GM12878 (cell line): Measurements from ENCODE around the gene TTF2. TPM values are rescaled to one million over a fixed set of nuclear protein-coding genes. Genes with fewer than 3 reads are reported as not detected.

ENCODE experiments used
- ATAC-seq: fragments of 200-7000 bp; cut with Tn5 transposase; 3 replicates; pipeline ENCODE4 v1.9.1; 2020; ENCODE audit warnings: mild to moderate bottlenecking, moderate library complexity
- BruUV-seq: library from RNA; stranded (reverse); fragments of 400-500 nt; replicated peaks from 2 replicates; lab custom pipeline; 2021; lab: Mats Ljungman, UMichigan
- CTCF ChIA-PET: fragments of 300-600 bp; sonication (Branson Sonifier 250); formaldehyde crosslinking; extraction: SDS; loops from one replicate; lab custom pipeline; 2021; ENCODE audit warnings: inconsistent platforms; lab: Yijun Ruan, JAX
- POLR2A ChIA-PET: fragments of 350-600 bp; formaldehyde crosslinking; extraction: SDS; loops from one replicate; lab custom pipeline; 2021; ENCODE audit warnings: inconsistent platforms; lab: Charles Lee
- RAD21 ChIA-PET: fragments of 300-600 bp; sonication (Branson Sonifier 250); formaldehyde crosslinking; loops from one replicate; lab custom pipeline; 2023; ENCODE audit warnings: antibody characterized with exemption; ENCODE audit not compliant: unreplicated experiment; lab: Charles Lee
- SMC1A ChIA-PET: fragments of 300-600 bp; sonication (Branson Sonifier 250); formaldehyde crosslinking; loops from one replicate; lab custom pipeline; 2023; ENCODE audit not compliant: unreplicated experiment, uncharacterized antibody; lab: Charles Lee
- DNase-seq: peaks from one replicate; pipeline ENCODE4 v3.0.0-alpha.2; 2011; ENCODE audit warnings: low read depth, low spot score
- FAIRE-seq: peaks from 3 replicates; lab custom pipeline; 2011; peaks lifted over from hg19 to GRCh38; lab: Jason Lieb, UNC
- H2AFZ ChIP-seq: 2 replicates; pipeline ENCODE4 v1.6.0; 2011; ENCODE audit warnings: low read depth, low read length, control low read depth; ENCODE audit not compliant: control insufficient read depth
- H3K27ac ChIP-seq: 2 replicates; pipeline ENCODE4 v1.5.1; 2011; ENCODE audit warnings: control low read depth; ENCODE audit not compliant: control insufficient read depth, insufficient read depth
- H3K27me3 ChIP-seq, 2 experiments: replicated peaks in 1 of 2; 2 replicates each; pipeline versions ENCODE4 v1.6.0 to v1.6.1; 2011; ENCODE audit warnings: low read length in 1 of 2; ENCODE audit not compliant: control insufficient read depth in 2 of 2, insufficient read depth in 2 of 2
- H3K36me3 ChIP-seq, 2 experiments: 2 replicates each; pipeline ENCODE4 v1.5.1; 2011; ENCODE audit warnings: low read length in 1 of 2; ENCODE audit not compliant: control insufficient read depth in 2 of 2, insufficient read depth in 2 of 2
- H3K4me1 ChIP-seq: 2 replicates; pipeline ENCODE4 v1.6.1; 2011; ENCODE audit warnings: mild to moderate bottlenecking, low read length, moderate library complexity, mixed read lengths; ENCODE audit not compliant: control insufficient read depth, insufficient read depth
- H3K4me2 ChIP-seq: 2 replicates; pipeline ENCODE4 v1.6.0; 2011; ENCODE audit warnings: control low read depth; ENCODE audit not compliant: control insufficient read depth, insufficient read depth
- H3K4me3 ChIP-seq: fragments of 200-600 bp; sonication (generic); 2 replicates; pipeline ENCODE4 v1.5.1; 2016
- H3K79me2 ChIP-seq: 2 replicates; pipeline ENCODE4 v1.6.0; 2011; ENCODE audit warnings: low read length; ENCODE audit not compliant: control insufficient read depth, insufficient read depth
- H3K9ac ChIP-seq: 2 replicates; pipeline ENCODE4 v1.8.0; 2011; ENCODE audit warnings: low read length, control low read depth, mixed read lengths; ENCODE audit not compliant: control insufficient read depth, insufficient read depth
- H3K9me3 ChIP-seq: replicated peaks from 3 replicates; pipeline ENCODE4 v1.5.1; 2011; ENCODE audit warnings: mild to moderate bottlenecking, low read length; ENCODE audit not compliant: control insufficient read depth, insufficient read depth
- H4K20me1 ChIP-seq: 2 replicates; pipeline ENCODE4 v1.6.0; 2011; ENCODE audit not compliant: control insufficient read depth, insufficient read depth
- ATF7 ChIP-seq: fragments of 450-650 bp; IDR thresholded peaks from 2 replicates; pipeline ENCODE4 v1.6.1; 2016; ENCODE audit warnings: low read depth, mild to moderate bottlenecking
- BRCA1 ChIP-seq: IDR thresholded peaks from 2 replicates; pipeline ENCODE4 v1.6.1; 2011; ENCODE audit warnings: low read depth, low read length, improper control_type of control experiment
- CREB1 ChIP-seq: IDR thresholded peaks from 2 replicates; pipeline ENCODE4 v1.6.1; 2012; ENCODE audit warnings: low read depth, mild to moderate bottlenecking, inconsistent platforms
- ELK1 ChIP-seq: IDR thresholded peaks from 2 replicates; pipeline ENCODE4 v1.6.1; 2012; ENCODE audit warnings: low read depth, low read length, improper control_type of control experiment
- FOXM1 ChIP-seq: IDR thresholded peaks from 2 replicates; pipeline ENCODE4 v1.6.1; 2012; ENCODE audit warnings: low read depth, mild to moderate bottlenecking, inconsistent platforms, low read length, moderate library complexity
- MTA2 ChIP-seq: fragments of 450-650 bp; IDR thresholded peaks from 2 replicates; pipeline ENCODE4 v1.6.1; 2016; ENCODE audit warnings: low read depth, mild to moderate bottlenecking, moderate library complexity
- NFYB ChIP-seq: IDR thresholded peaks from 2 replicates; pipeline ENCODE4 v1.6.1; 2011; ENCODE audit warnings: low read depth, mild to moderate bottlenecking, low read length, improper control_type of control experiment, moderate library complexity; ENCODE audit not compliant: insufficient read depth
- POLR2A ChIP-seq: IDR thresholded peaks from 2 replicates; pipeline ENCODE4 v1.6.1; 2011; ENCODE audit warnings: low read depth, mild to moderate bottlenecking, low read length
- USF1 ChIP-seq: IDR thresholded peaks from 2 replicates; pipeline ENCODE4 v1.6.1; 2011; ENCODE audit warnings: borderline replicate concordance, low read depth, mild to moderate bottlenecking, moderate library complexity, mixed read lengths, low read length; ENCODE audit not compliant: insufficient read depth; ENCODE audit errors: extremely low read length
- ZBTB11 ChIP-seq: fragments of 450-650 bp; formaldehyde crosslinking; IDR thresholded peaks from 2 replicates; pipeline ENCODE4 v1.5.0; 2022; ENCODE audit warnings: mild to moderate bottlenecking, missing genetic modification characterization
- WGBS: methylation state at CpG from one replicate; pipeline ENCODE4 v1.1.6; 2016; ENCODE audit warnings: low lambda C conversion rate; ENCODE audit not compliant: insufficient replicate concordance, insufficient coverage; ENCODE audit errors: missing lambda C conversion rate; 5-methylcytosine and 5-hydroxymethylcytosine counted together
- in situ Hi-C: fragments of 300-500 bp; cut with MboI; formaldehyde crosslinking; loops from 9 replicates; pipeline ENCODE4 v1.14.3; 2018; ENCODE audit warnings: mixed read lengths
- intact Hi-C: fragments of 100-400 bp; cut with micrococcal nuclease; formaldehyde crosslinking; loops from one replicate; pipeline ENCODE4 v1.14.2; 2022; ENCODE audit not compliant: unreplicated experiment
- polyA plus RNA-seq, 11 experiments: library from polyadenylated mRNA; depleted of rRNA in 4 of 11; unstranded in 6 of 11; stranded (reverse) in 5 of 11; fragments of >200 nt; fragmentation: Nextera tagmentation in 4 of 11; fragmentation: Illumina TruSeq in 1 of 11; extraction: Ambion mirVana in 4 of 11; extraction: Trizol in 1 of 11; gene quantifications; 1 replicate in 1 of 11; 2 replicates in 10 of 11; pipeline versions ENCODE4 v1.2.1 to v1.2.3, GENCODE V29; 2011 to 2016; ENCODE audit warnings: inconsistent platforms in 2 of 11, missing spikeins in 2 of 11, low read depth in 1 of 11
- total RNA-seq, 4 experiments: library from RNA; depleted of rRNA in 3 of 4; stranded (reverse); fragments of >200 nt in 3 of 4; fragmentation: Illumina TruSeq in 1 of 4; extraction: Trizol in 1 of 4; gene quantifications; 2 replicates each; pipeline versions ENCODE4 v1.2.1 to v1.2.3, GENCODE V29; 2013 to 2021
- TF ChIP-seq, protein P1 (sequence below): IDR thresholded peaks from 2 replicates; pipeline ENCODE4 v1.6.1; 2012; ENCODE audit warnings: improper control_type of control experiment, low read depth, low read length; ENCODE audit not compliant: insufficient replicate concordance
- TF ChIP-seq, protein P2 (sequence below): IDR thresholded peaks from 2 replicates; pipeline ENCODE4 v1.6.1; 2012; ENCODE audit warnings: low read depth, low read length, improper control_type of control experiment

TTF2 gene
- total and polyA plus RNA-seq, 10 of the 15 experiments (the other 5 are each of a cell fraction or from before 2014, with no cell fraction given) = 17.7 to 134 (median 78.2) TPM

- no peak for ATAC-seq
- Histone ChIP-seq H3K79me2 (peaks cover 1% of the 10 kb centered on the region; the same call in 1 of the 2 replicates), H2AFZ (no peak overlapping the region), H3K4me3 (no peak overlapping the region), H3K9ac (no peak overlapping the region), H3K27ac (no peak overlapping the region), H3K9me3 (no peaks in the 10 kb centered on the region), H4K20me1 (no peaks in the 10 kb centered on the region), H3K36me3 (no peaks in the 10 kb centered on the region), H3K4me2 (no peak overlapping the region), H3K27me3 (no peaks in the 10 kb centered on the region), H3K4me1 (peaks cover 13% of the 10 kb centered on the region)
- ChIA-PET CTCF (interaction anchor here (1.2 kb wide), 1 partner anchor 323 kb away, joined by 4 read pairs; no protein-coding TSS in a partner anchor), POLR2A (no interaction called here), SMC1A (interaction anchor here (0.7 to 10.2 kb wide), 5 partner anchors 49 to 318 kb away, joined by 3 to 91 read pairs (median 4); no protein-coding TSS in a partner anchor), RAD21 (interaction anchor here (0.7 to 1.9 kb wide), 4 partner anchors 10 to 323 kb away, joined by 3 to 6 read pairs (median 4); partner anchors contain the start of gene TTF2)
- intact Hi-C loops = loop anchor here (2.0 to 5.0 kb wide), 5 partner anchors 19 to 325 kb away; partner anchors contain the start of gene CD101
- BruUV-seq = no TSS peak
- FAIRE-seq = no peak
- DNase-seq = no peak
- in situ Hi-C loops = loop anchor here (5.0 kb wide), 1 partner anchor 313 kb away; no protein-coding TSS in a partner anchor
- no peak for TF ChIP-seq ELK1
- TF ChIP-seq FOXM1 = no peak
- no peak for TF ChIP-seq MTA2
- no peak for TF ChIP-seq CREB1
- TF ChIP-seq USF1 = no peak
- TF ChIP-seq ZBTB11 (CRISPR knock-in tag) = no peak
- TF ChIP-seq, protein P1, sequence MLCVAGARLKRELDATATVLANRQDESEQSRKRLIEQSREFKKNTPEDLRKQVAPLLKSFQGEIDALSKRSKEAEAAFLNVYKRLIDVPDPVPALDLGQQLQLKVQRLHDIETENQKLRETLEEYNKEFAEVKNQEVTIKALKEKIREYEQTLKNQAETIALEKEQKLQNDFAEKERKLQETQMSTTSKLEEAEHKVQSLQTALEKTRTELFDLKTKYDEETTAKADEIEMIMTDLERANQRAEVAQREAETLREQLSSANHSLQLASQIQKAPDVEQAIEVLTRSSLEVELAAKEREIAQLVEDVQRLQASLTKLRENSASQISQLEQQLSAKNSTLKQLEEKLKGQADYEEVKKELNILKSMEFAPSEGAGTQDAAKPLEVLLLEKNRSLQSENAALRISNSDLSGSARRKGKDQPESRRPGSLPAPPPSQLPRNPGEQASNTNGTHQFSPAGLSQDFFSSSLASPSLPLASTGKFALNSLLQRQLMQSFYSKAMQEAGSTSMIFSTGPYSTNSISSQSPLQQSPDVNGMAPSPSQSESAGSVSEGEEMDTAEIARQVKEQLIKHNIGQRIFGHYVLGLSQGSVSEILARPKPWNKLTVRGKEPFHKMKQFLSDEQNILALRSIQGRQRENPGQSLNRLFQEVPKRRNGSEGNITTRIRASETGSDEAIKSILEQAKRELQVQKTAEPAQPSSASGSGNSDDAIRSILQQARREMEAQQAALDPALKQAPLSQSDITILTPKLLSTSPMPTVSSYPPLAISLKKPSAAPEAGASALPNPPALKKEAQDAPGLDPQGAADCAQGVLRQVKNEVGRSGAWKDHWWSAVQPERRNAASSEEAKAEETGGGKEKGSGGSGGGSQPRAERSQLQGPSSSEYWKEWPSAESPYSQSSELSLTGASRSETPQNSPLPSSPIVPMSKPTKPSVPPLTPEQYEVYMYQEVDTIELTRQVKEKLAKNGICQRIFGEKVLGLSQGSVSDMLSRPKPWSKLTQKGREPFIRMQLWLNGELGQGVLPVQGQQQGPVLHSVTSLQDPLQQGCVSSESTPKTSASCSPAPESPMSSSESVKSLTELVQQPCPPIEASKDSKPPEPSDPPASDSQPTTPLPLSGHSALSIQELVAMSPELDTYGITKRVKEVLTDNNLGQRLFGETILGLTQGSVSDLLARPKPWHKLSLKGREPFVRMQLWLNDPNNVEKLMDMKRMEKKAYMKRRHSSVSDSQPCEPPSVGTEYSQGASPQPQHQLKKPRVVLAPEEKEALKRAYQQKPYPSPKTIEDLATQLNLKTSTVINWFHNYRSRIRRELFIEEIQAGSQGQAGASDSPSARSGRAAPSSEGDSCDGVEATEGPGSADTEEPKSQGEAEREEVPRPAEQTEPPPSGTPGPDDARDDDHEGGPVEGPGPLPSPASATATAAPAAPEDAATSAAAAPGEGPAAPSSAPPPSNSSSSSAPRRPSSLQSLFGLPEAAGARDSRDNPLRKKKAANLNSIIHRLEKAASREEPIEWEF = no peak
- TF ChIP-seq, protein P2, sequence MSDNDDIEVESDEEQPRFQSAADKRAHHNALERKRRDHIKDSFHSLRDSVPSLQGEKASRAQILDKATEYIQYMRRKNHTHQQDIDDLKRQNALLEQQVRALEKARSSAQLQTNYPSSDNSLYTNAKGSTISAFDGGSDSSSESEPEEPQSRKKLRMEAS = no peak
- no peak for TF ChIP-seq POLR2A
- TF ChIP-seq ATF7 = no peak
- TF ChIP-seq NFYB = no peak
- TF ChIP-seq BRCA1 = no peak
- 85% methylated on average over 3 of the region's 5 CpGs for WGBS
These were observed 10.3 kb upstream of the TTF2 start for GRCh38 chr1:117049857-117050256.
